ENCODE results near the gene IL27RA. TPM values are rescaled to one million over a fixed set of nuclear protein-coding genes. Genes with fewer than 3 reads are reported as not detected.
A peak's percentile ranks its signal among the peaks of the same experiment; 100 is the strongest.

The IL27RA gene
- total RNA-seq (1 to 10 TPM; 2.4 to 8.2 (median 4.2) TPM), polyA plus RNA-seq (1 to 10 TPM; 3.2 to 5.1 TPM)
- long read RNA-seq, donor 1, partial matches to known transcripts: 0 of 6 reads
- long read RNA-seq, donor 1, other reads (novel, unspliced or antisense): 2 of 6 reads
- long read RNA-seq, donor 2, transcript IL27RA-201 (14 exons, 2,962 nt): major isoform, 18 of 22 reads
- long read RNA-seq, donor 2, partial matches to known transcripts: 2 of 22 reads
- long read RNA-seq, donor 2, other reads (novel, unspliced or antisense): 2 of 22 reads
- long read RNA-seq, donor 3, transcript IL27RA-201 (14 exons, 2,962 nt): major isoform, 12 of 16 reads
- long read RNA-seq, donor 3, partial matches to known transcripts: 2 of 16 reads
- long read RNA-seq, donor 3, other reads (novel, unspliced or antisense): 2 of 16 reads

GRCh38 chr19:14031719-14032480, at the start of gene IL27RA:
Gene IL27RA (plus strand): TSS chr19:14031762. CDS start chr19:14031873, 111 bp downstream.
- H3K9me3 ChIP-seq: no peaks in the 10 kb centered on the region
- peak within 1 kb of the TSS; percentile 60 to 85 (median 70) for H3K4me3 ChIP-seq
- H3K4me1 ChIP-seq: peaks cover 0 to 17% (median 8%) of the 10 kb centered on the region in 12 donors
- ATAC-seq (peak; percentile 76 to 88 (median 83)), DNase-seq (peak; percentile 69 to 85 (median 75))
- peak within 1 kb of the TSS; percentile 76 to 97 (median 90) for H3K27ac ChIP-seq
- intact Hi-C loops (cut with DNase I): no loop called here
- peaks cover 0 to 7% (median 0%) of the 10 kb centered on the region in 9 donors for H3K27me3 ChIP-seq
- H3K36me3 ChIP-seq: no peaks in the 10 kb centered on the region
- peak; percentile 47 to 73 (median 62) for TF ChIP-seq CTCF (IDR thresholded peaks at IDR 0.05)
- peak in 1 of 2 donors; percentile 51 for TF ChIP-seq POLR2A (IDR thresholded peaks at IDR 0.05)
- 0 to 2% (median 0%) methylated on average over 6 to 63 of the region's 63 CpGs for WGBS, 4 donors

- no peak for ATAC-seq
- no peaks in the 10 kb centered on the region for H3K9me3 ChIP-seq
- no peaks in the 10 kb centered on the region for H3K27me3 ChIP-seq
- H3K4me1 ChIP-seq: peaks cover 2 to 48% (median 28%) of the 10 kb centered on the region in 12 donors
- no peak for DNase-seq
- H3K36me3 ChIP-seq: peaks cover 0 to 18% (median 7%) of the 10 kb centered on the region in 9 donors
- no peak overlapping the region for H3K4me3 ChIP-seq
- H3K27ac ChIP-seq: no peak overlapping the region
- WGBS, 4 donors: 92 to 96% (median 94%) methylated on average over 16 to 17 of the region's 17 CpGs
- intact Hi-C loops (cut with DNase I): no loop called here
- TF ChIP-seq CTCF (IDR thresholded peaks at IDR 0.05): no peak
- TF ChIP-seq POLR2A (IDR thresholded peaks at IDR 0.05): no peak
Measured at GRCh38 chr19:13981988-13982501, 49.5 kb upstream of the IL27RA start.

- Histone ChIP-seq H3K4me1 (peaks cover 2 to 55% (median 35%) of the 10 kb centered on the region in 12 donors), H3K27ac (no peak overlapping the region), H3K36me3 (peaks cover 0 to 18% (median 7%) of the 10 kb centered on the region in 9 donors), H3K27me3 (no peaks in the 10 kb centered on the region), H3K9me3 (no peaks in the 10 kb centered on the region), H3K4me3 (no peak overlapping the region)
- intact Hi-C loops (cut with DNase I): no loop called here
- ATAC-seq: no peak
- DNase-seq: no peak
- WGBS, 4 donors: 88 to 99% (median 98%) methylated on average over 7 to 9 of the region's 9 CpGs
- no peak for TF ChIP-seq POLR2A (IDR thresholded peaks at IDR 0.05)
- TF ChIP-seq CTCF (IDR thresholded peaks at IDR 0.05): no peak
Measured at GRCh38 chr19:13982773-13983172, 48.8 kb upstream of the IL27RA start.

Data from heart left ventricle (tissue), 16 donors.